Heart left ventricle (tissue), 13 donors: ENCODE measurements around the gene GPX2.

Experiments used
- POLR2A ChIP-seq, 2 donors: fragments of 450-650 bp; IDR thresholded peaks; one replicate each; pipeline ENCODE4 v1.6.1; 2017; ENCODE audit warnings: antibody characterized with exemption in 2 of 2, mild to moderate bottlenecking in 2 of 2, moderate library complexity in 2 of 2
- TF ChIP-seq, protein P1 (sequence below), 12 donors: fragments of 200-600 bp; sonication (generic) in 4 of 12; IDR thresholded peaks; one replicate each; pipeline versions ENCODE4 v1.5.0 to v1.8.0; 2018 to 2022; ENCODE audit warnings: antibody characterized with exemption in 12 of 12, mild to moderate bottlenecking in 5 of 12
- donor health status: ischemic (EF 13 %, LVEDD 7.1; RV severe dilation, severe dysfunction).
- donor health status: DM: no; HTN: yes; CAD: no.
- donor health status: DM: no; HTN: no; CAD: no.
- donor health status: ischemic (EF 25% LVEDD 6.9; RV normal size, moderate dysfunction).
- donor health status: ischemic (EF 25% LVEDD 5.7; RV mildly dilated, moderate dysfunction).
- donor health status: ischemic (EF 35%, LVEDD 5.7; RV mildly dilated, moderate dysfunction).
- donor health status: nonischemic (EF 11% LVEDD 7.7; RV severe dilation, severe dysfunction).
- donor health status: DM: yes; HTN: yes; CAD: no.
- donor health status: PGD.
- donor health status: ischemic (EF 29% LVEDD 5.4; RV normal size, mild dysfunction).
- donor health status: nonischemic (EF 23%, LVEDD 6.1; RV moderate dilation, normal function).

GRCh38 chr14:64950889-64951288, 8.3 kb upstream of the GPX2 start:
- TF ChIP-seq, protein P1, sequence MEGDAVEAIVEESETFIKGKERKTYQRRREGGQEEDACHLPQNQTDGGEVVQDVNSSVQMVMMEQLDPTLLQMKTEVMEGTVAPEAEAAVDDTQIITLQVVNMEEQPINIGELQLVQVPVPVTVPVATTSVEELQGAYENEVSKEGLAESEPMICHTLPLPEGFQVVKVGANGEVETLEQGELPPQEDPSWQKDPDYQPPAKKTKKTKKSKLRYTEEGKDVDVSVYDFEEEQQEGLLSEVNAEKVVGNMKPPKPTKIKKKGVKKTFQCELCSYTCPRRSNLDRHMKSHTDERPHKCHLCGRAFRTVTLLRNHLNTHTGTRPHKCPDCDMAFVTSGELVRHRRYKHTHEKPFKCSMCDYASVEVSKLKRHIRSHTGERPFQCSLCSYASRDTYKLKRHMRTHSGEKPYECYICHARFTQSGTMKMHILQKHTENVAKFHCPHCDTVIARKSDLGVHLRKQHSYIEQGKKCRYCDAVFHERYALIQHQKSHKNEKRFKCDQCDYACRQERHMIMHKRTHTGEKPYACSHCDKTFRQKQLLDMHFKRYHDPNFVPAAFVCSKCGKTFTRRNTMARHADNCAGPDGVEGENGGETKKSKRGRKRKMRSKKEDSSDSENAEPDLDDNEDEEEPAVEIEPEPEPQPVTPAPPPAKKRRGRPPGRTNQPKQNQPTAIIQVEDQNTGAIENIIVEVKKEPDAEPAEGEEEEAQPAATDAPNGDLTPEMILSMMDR (IDR thresholded peaks at IDR 0.05), result no peak
- TF ChIP-seq POLR2A (IDR thresholded peaks at IDR 0.05), result peak; percentile 44 to 78
